HepG2 (cell line): ENCODE results near the gene MLYCD.

Source experiments
- ARID2 ChIP-seq: sonication (generic); formaldehyde crosslinking; IDR thresholded peaks from 2 replicates; pipeline ENCODE4 v1.8.1; 2022; ENCODE audit warnings: mild to moderate bottlenecking, missing genetic modification reagents, borderline replicate concordance
- HMG20A ChIP-seq: IDR thresholded peaks from 2 replicates; pipeline ENCODE4 v1.6.1; 2016; ENCODE audit warnings: borderline replicate concordance
- HNF4A ChIP-seq: sonication (generic); formaldehyde crosslinking; IDR thresholded peaks from 2 replicates; pipeline ENCODE4 v1.4.0; 2020; ENCODE audit warnings: missing genetic modification reagents
- HNRNPL ChIP-seq: fragments of 200-400 bp; formaldehyde crosslinking; IDR thresholded peaks from 2 replicates; pipeline ENCODE4 v1.6.1; 2017; ENCODE audit warnings: mild to moderate bottlenecking, low read depth, low read length
- RARG ChIP-seq: sonication (generic); formaldehyde crosslinking; IDR thresholded peaks from 2 replicates; pipeline ENCODE4 v1.4.0; 2020; ENCODE audit warnings: low read depth, mild to moderate bottlenecking, missing genetic modification reagents
- SMARCE1 ChIP-seq: fragments of 450-650 bp; IDR thresholded peaks from 2 replicates; pipeline ENCODE4 v1.6.1; 2017; ENCODE audit warnings: borderline replicate concordance
- ZBTB21 ChIP-seq: sonication (generic); formaldehyde crosslinking; IDR thresholded peaks from 2 replicates; pipeline ENCODE4 v1.4.0; 2020; ENCODE audit warnings: missing genetic modification reagents
- ZFP36 ChIP-seq: fragments of 150-350 bp; IDR thresholded peaks from 2 replicates; pipeline ENCODE4 v1.6.1; 2018; ENCODE audit warnings: borderline replicate concordance, low read length, low read depth; ENCODE audit not compliant: partially characterized antibody
- ZNF577 ChIP-seq: sonication (generic); formaldehyde crosslinking; IDR thresholded peaks from 2 replicates; pipeline ENCODE4 v1.4.0; 2020; ENCODE audit warnings: mild to moderate bottlenecking, low read depth, missing genetic modification reagents, borderline replicate concordance
- ZNF737 ChIP-seq: sonication (generic); formaldehyde crosslinking; IDR thresholded peaks from 2 replicates; pipeline ENCODE4 v1.5.0; 2020; ENCODE audit warnings: missing genetic modification reagents, mild to moderate bottlenecking, borderline replicate concordance
- TF ChIP-seq, protein P1 (sequence below): IDR thresholded peaks from 2 replicates; pipeline ENCODE4 v1.6.1; 2016
- TF ChIP-seq, protein P2 (sequence below): sonication (generic); formaldehyde crosslinking; IDR thresholded peaks from 2 replicates; pipeline ENCODE4 v1.8.1; 2022; ENCODE audit warnings: mild to moderate bottlenecking, missing genetic modification reagents

DNA sequence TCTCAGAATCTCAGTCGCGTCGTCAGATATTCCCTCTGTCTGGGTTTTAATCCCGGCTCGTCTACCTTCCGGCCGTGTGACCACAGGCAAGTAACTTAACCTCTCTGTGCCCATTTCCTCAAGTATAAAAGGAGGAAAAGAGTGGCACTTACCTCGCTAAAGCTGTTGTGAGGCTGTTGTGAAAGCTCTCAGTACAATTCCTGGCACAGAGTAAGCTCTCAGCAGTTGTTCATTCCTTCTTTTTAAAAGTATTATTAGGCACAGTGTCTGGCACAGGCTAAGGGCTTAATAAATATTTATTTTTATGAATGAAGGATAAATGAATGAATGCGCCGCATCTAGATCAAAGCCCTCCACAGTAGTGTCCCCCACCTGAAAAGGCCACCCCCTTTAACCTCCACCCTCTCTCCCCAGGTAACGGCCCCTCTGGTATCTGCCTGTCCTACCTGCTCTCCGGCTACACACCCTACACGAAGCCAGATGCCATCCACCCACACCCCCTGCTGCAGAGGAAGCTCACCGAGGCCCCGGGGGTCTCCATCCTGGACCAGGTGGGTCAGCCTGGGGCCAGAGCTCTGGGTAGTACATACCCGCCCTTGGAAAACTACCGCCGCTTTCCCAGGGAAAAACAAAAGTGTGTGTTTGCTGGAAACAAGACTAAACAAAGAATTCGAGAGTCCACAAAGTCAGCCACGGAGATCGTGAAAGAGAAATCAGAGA is 60.1 kb downstream of the MLYCD start:
- TF ChIP-seq, protein P1, sequence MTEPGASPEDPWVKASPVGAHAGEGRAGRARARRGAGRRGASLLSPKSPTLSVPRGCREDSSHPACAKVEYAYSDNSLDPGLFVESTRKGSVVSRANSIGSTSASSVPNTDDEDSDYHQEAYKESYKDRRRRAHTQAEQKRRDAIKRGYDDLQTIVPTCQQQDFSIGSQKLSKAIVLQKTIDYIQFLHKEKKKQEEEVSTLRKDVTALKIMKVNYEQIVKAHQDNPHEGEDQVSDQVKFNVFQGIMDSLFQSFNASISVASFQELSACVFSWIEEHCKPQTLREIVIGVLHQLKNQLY (CRISPR knock-in tag), result no peak
- TF ChIP-seq HMG20A (CRISPR knock-in tag) (no peak), RARG (CRISPR knock-in tag) (no peak), SMARCE1 (no peak), ZNF577 (CRISPR knock-in tag) (no peak), HNRNPL (no peak), HNF4A (CRISPR knock-in tag) (no peak), ZFP36 (no peak), ZNF737 (CRISPR knock-in tag) (no peak), ARID2 (CRISPR knock-in tag) (no peak), ZBTB21 (no peak)
- TF ChIP-seq, protein P2, sequence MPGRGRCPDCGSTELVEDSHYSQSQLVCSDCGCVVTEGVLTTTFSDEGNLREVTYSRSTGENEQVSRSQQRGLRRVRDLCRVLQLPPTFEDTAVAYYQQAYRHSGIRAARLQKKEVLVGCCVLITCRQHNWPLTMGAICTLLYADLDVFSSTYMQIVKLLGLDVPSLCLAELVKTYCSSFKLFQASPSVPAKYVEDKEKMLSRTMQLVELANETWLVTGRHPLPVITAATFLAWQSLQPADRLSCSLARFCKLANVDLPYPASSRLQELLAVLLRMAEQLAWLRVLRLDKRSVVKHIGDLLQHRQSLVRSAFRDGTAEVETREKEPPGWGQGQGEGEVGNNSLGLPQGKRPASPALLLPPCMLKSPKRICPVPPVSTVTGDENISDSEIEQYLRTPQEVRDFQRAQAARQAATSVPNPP (CRISPR knock-in tag), result no peak
